Activated CD8-positive, alpha-beta T cell treated with anti-CD3 and anti-CD28 coated beads for 36 hours (primary cell): ENCODE results near the gene SAPCD1. TPM values are rescaled to one million over a fixed set of nuclear protein-coding genes. Genes with fewer than 3 reads are reported as not detected.
A peak's percentile ranks its signal among the peaks of the same experiment; 100 is the strongest.
"Not testable (repeated sequence)": the region's sequence is repeated elsewhere in the genome, so short reads cannot be mapped to it uniquely, and the experiment has no call there.

Source experiments
- ATAC-seq: fragments of 200-7000 bp; cut with Tn5 transposase; one replicate; pipeline ENCODE4 v1.10.0; 2021; ENCODE audit warnings: mild to moderate bottlenecking, moderate library complexity
- CTCF ChIA-PET: fragments of 350-600 bp; sonication (Branson Sonifier 250); formaldehyde crosslinking; loops from one replicate; lab custom pipeline; 2021; ENCODE audit warnings: antibody characterized with exemption; lab: Charles Lee
- POLR2A ChIA-PET: fragments of 350-600 bp; sonication (Branson Sonifier 250); formaldehyde crosslinking; loops from one replicate; lab custom pipeline; 2021; ENCODE audit warnings: antibody characterized with exemption; lab: Charles Lee
- DNase-seq: peaks from one replicate; pipeline ENCODE4 v3.0.0-alpha.2; 2020
- H3K27ac Mint-ChIP-seq: one replicate; pipeline ENCODE4 v1.8.0; 2021; ENCODE audit warnings: mild to moderate bottlenecking, mixed read lengths
- H3K27me3 Mint-ChIP-seq: one replicate; pipeline ENCODE4 v1.8.0; 2021; ENCODE audit warnings: mixed read lengths
- H3K36me3 Mint-ChIP-seq: one replicate; pipeline ENCODE4 v1.8.0; 2021; ENCODE audit warnings: low read depth, mixed read lengths
- H3K4me1 Mint-ChIP-seq: one replicate; pipeline ENCODE4 v1.8.0; 2021; ENCODE audit warnings: low read depth, mixed read lengths
- H3K4me3 Mint-ChIP-seq: one replicate; pipeline ENCODE4 v1.8.0; 2021; ENCODE audit warnings: mild to moderate bottlenecking, moderate library complexity, mixed read lengths
- H3K9me3 Mint-ChIP-seq: one replicate; pipeline ENCODE4 v1.8.0; 2021; ENCODE audit warnings: mixed read lengths
- intact Hi-C: fragments of 100-400 bp; cut with micrococcal nuclease; formaldehyde crosslinking; loops from one replicate; pipeline ENCODE4 v1.10.0; 2022
- total RNA-seq, 2 experiments: library from RNA; stranded (reverse); gene quantifications; one replicate each; pipeline ENCODE4 v1.2.3, GENCODE V29; 2021
- TF ChIP-seq, protein P1 (sequence below): fragments of 200-600 bp; IDR thresholded peaks from one replicate; pipeline ENCODE4 v1.8.0; 2022; ENCODE audit warnings: antibody characterized with exemption, mild to moderate bottlenecking

The SAPCD1 gene
- total RNA-seq, 2 experiments from 2014 or later, result 13.6 to 18.7 TPM

DNA sequence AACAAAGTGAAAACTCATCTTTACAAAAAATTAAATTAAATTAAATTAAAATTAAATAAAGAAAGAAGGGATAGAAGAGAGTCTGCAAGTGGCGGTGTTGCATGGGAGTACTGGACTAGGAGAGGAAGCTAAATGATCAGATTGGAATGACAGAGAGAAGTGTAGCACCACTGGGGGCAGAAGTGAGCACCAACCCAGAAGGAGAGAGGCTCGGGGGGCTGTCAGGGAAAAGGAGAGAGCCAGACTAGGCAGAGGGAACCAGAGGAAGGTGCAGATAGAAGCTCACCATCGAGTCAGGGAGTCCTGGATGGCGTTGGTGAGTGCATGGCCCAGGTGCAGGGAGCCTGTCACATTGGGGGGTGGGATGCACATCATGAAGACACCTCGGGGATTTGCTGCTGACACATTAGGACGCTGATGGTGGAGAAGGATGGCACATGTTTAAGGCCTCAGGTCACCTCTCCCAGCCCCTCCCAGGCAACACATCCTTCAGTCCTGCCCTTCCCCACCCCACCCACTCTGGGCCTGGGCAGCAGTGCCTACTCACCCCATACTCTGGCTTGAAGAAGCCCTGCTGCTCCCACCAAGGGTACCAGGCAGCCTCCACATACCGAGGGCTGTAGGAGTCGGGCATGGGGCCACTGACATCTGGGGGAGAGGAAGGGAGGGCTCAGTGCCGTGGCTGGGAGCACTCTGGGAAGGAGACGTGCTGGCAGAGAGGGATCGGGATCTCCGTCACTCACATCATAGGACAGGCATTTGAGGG is 29.1 kb downstream of the SAPCD1 start:
- ChIA-PET POLR2A (interaction anchor here (0.8 to 1.4 kb wide), 4 partner anchors 15 to 55 kb away, joined by 3 to 5 read pairs (median 4); partner anchors contain the start of genes CLIC1 and LSM2), CTCF (interaction anchor here (0.6 to 3.8 kb wide), 22 partner anchors 9 to 124 kb away, joined by 3 to 34 read pairs (median 4); partner anchors contain the start of genes DDAH2, HSPA1A, HSPA1B and HSPA1L)
- Mint-ChIP-seq H3K4me1 (peaks cover 28% of the 10 kb centered on the region), H3K9me3 (no peaks in the 10 kb centered on the region), H3K27me3 (no peaks in the 10 kb centered on the region), H3K4me3 (no peak overlapping the region), H3K27ac (peak overlapping the region; percentile 13), H3K36me3 (peaks cover 36% of the 10 kb centered on the region)
- no peak for ATAC-seq
- intact Hi-C loops, result no loop called here
- DNase-seq, result peak; percentile 73
- TF ChIP-seq, protein P1, sequence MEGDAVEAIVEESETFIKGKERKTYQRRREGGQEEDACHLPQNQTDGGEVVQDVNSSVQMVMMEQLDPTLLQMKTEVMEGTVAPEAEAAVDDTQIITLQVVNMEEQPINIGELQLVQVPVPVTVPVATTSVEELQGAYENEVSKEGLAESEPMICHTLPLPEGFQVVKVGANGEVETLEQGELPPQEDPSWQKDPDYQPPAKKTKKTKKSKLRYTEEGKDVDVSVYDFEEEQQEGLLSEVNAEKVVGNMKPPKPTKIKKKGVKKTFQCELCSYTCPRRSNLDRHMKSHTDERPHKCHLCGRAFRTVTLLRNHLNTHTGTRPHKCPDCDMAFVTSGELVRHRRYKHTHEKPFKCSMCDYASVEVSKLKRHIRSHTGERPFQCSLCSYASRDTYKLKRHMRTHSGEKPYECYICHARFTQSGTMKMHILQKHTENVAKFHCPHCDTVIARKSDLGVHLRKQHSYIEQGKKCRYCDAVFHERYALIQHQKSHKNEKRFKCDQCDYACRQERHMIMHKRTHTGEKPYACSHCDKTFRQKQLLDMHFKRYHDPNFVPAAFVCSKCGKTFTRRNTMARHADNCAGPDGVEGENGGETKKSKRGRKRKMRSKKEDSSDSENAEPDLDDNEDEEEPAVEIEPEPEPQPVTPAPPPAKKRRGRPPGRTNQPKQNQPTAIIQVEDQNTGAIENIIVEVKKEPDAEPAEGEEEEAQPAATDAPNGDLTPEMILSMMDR, result peak; percentile 79

DNA sequence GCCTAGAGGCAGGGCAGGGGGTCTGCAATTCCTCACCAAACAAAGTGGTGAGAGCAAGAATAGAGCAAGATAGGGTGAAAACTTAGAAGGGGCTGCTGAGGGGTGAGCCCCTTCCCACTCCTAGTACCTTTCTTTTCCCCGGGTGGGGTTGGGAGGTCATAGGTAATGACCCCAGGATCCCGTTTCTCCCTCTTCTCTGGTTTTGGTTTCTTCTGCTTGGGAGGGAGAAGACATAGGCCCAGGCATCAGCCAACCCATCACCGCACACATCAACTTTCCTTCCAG is 29.6 kb downstream of the SAPCD1 start:
- ATAC-seq, result no peak
- ChIA-PET POLR2A (interaction anchor here (0.9 to 1.4 kb wide), 3 partner anchors 15 to 50 kb away, joined by 4 to 5 read pairs (median 5); partner anchors contain the start of gene LSM2), CTCF (interaction anchor here (1.0 to 3.8 kb wide), 13 partner anchors 13 to 111 kb away, joined by 3 to 34 read pairs (median 7); partner anchors contain the start of genes DDAH2, HSPA1A, HSPA1B and HSPA1L)
- H3K27ac Mint-ChIP-seq, result no peak overlapping the region
- H3K36me3 Mint-ChIP-seq, result peaks cover 37% of the 10 kb centered on the region
- H3K27me3 Mint-ChIP-seq, result no peaks in the 10 kb centered on the region
- no peak overlapping the region for H3K4me3 Mint-ChIP-seq
- no peak for DNase-seq
- peaks cover 30% of the 10 kb centered on the region for H3K4me1 Mint-ChIP-seq
- H3K9me3 Mint-ChIP-seq, result no peaks in the 10 kb centered on the region
- intact Hi-C loops, result no loop called here
- TF ChIP-seq, protein P1, result no peak

DNA sequence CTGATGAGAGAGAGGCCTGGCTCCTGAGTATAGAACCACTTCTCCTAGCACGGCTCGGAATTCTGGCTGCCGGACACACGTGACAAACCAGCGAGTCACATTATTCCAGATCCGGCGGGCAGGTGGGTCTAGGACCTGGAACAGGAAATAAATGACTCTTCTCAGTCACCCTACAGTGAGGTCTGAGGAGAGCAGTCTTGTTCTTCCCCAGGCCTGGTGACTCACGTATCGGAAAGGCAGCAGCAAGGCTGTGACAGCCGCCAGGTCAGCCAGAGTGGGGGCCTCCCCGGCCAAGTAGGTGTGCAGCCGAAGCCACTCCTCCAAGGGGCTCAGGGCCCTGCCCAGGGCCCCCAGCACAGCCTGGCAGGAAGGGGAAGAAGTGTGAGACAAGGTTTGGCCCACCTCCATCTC is 30.3 kb downstream of the SAPCD1 start:
- DNase-seq (peak; percentile 57), ATAC-seq (no peak)
- H3K9me3 Mint-ChIP-seq, result no peaks in the 10 kb centered on the region
- peak overlapping the region; percentile 55 for H3K27ac Mint-ChIP-seq
- H3K36me3 Mint-ChIP-seq, result peaks cover 39% of the 10 kb centered on the region
- intact Hi-C loops, result no loop called here
- POLR2A ChIA-PET, result interaction anchor here (0.9 to 1.1 kb wide), 2 partner anchors 14 to 51 kb away, joined by 4 to 5 read pairs; partner anchors contain the start of gene LSM2
- peaks cover 36% of the 10 kb centered on the region for H3K4me1 Mint-ChIP-seq
- CTCF ChIA-PET, result interaction anchor here (1.4 to 3.8 kb wide), 3 partner anchors 14 to 35 kb away, joined by 4 to 19 read pairs (median 19); partner anchors contain the start of genes HSPA1B and LSM2
- TF ChIP-seq, protein P1, result no peak
- peak overlapping the region; percentile 35 for H3K4me3 Mint-ChIP-seq
- H3K27me3 Mint-ChIP-seq, result no peaks in the 10 kb centered on the region

DNA sequence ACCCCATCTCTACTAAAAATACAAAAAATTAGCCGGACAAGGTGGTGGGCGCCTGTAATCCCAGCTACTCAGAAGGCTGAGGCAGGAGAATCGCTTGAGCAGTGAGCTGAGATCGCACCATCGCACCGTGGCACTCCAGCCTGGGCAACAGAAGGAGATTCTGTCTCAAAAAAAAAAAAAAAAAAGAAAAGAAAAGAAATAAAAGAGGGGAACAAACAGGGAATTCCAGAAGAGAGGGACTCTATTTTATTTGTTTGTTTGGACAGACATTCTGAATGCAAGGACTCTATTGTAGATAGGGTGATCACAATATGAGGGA is 31.4 kb downstream of the SAPCD1 start:
- intact Hi-C loops, CTCF ChIA-PET, DNase-seq, H3K9me3 Mint-ChIP-seq, H3K27me3 Mint-ChIP-seq, POLR2A ChIA-PET, ATAC-seq: not testable (repeated sequence)
- Mint-ChIP-seq H3K4me1 (peaks cover 43% of the 10 kb centered on the region), H3K36me3 (peaks cover 45% of the 10 kb centered on the region), H3K27ac (peak overlapping the region; percentile 93), H3K4me3 (peak overlapping the region; percentile 92)

DNA sequence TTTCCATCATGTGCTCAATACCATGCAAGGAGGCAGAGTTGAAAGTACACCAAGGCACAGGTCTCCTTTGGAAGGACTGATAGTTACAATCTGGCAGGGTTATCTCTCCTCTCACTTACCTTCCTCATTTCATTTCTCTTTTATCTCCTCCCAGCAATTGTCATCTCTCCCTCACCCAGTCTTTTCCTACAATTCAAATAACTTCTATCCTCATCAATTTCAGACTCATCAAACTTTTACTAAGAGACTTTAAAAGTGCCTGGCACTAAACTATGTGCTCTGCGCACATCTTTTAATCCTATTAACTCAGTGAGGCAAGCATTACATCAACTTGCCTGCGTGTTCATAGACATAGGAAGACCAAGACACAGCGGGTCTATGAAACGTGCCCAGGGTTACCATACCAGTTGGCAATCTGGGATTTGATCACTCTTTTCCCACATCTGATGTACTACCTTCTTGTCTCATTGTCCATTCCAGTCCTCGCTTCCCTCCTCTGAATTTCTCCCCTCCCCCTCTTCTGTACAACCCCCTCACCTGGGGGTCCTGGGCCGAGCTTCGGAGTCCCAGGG is 31.9 kb downstream of the SAPCD1 start:
- ChIA-PET POLR2A (interaction anchor here (0.7 to 3.7 kb wide), 11 partner anchors 9 to 70 kb away, joined by 3 to 24 read pairs (median 4); partner anchors contain the start of genes CLIC1, HSPA1B, LSM2 and MSH5), CTCF (interaction anchor here (1.0 to 2.2 kb wide), 5 partner anchors 8 to 65 kb away, joined by 4 to 11 read pairs (median 8); partner anchors contain the start of genes DDAH2 and LSM2)
- ATAC-seq, result no peak
- intact Hi-C loops, result no loop called here
- no peaks in the 10 kb centered on the region for H3K9me3 Mint-ChIP-seq
- H3K4me1 Mint-ChIP-seq, result peaks cover 43% of the 10 kb centered on the region
- DNase-seq, result no peak
- H3K27me3 Mint-ChIP-seq, result no peaks in the 10 kb centered on the region
- H3K27ac Mint-ChIP-seq, result peak overlapping the region; percentile 93
- peaks cover 47% of the 10 kb centered on the region for H3K36me3 Mint-ChIP-seq
- H3K4me3 Mint-ChIP-seq, result peak overlapping the region; percentile 92
- TF ChIP-seq, protein P1, result no peak
